GM21423 (cell line): ENCODE data around the gene LPIN1.

ENCODE experiments used
- ATAC-seq: cut with Tn5 transposase; IDR thresholded peaks from one replicate; pipeline ENCODE4 v1.9.1; 2021; ENCODE audit warnings: mild to moderate bottlenecking, moderate library complexity; ENCODE audit not compliant: unreplicated experiment

Gene LPIN1

DNA sequence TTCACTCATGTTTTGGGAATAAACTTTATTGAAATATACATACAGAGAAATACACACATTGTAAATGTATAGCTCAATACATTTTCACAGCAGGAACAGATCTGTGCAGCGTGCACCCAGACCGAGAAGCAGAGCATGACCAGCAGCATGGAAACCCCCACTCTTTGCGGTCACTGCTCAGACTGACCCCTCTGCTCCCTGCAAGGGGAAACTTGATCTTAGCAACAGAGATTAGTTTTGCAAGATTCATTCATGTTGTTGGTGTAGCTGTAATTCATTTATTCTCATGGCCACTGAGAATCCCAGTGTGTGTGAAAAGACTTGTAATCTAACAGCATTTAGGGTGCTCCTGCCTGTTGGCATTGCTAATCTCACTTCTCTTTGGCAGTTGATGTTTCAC lies 35.2 kb downstream of the LPIN1 start:
- ATAC-seq: no peak

DNA sequence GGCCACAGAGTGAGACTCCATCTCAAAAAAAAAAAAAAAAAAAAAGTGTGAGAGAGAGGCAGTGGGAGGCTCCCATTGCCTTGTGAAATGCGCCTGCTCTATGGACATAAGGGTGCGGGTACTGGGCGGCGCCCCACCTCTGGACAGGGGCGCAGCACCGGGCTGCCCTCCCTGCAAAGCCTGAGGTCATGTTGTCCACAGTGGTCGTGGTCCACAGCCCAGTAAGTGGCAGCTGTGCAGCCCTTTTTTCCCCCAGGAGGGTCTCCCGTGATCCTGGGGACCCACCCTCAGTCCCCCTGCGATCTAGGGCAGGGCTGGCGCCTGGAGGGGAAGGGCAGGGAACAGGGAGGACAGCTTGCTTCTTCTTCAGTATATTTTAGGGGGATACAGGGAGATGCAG lies 37.8 kb downstream of the LPIN1 start:
- no peak for ATAC-seq

DNA sequence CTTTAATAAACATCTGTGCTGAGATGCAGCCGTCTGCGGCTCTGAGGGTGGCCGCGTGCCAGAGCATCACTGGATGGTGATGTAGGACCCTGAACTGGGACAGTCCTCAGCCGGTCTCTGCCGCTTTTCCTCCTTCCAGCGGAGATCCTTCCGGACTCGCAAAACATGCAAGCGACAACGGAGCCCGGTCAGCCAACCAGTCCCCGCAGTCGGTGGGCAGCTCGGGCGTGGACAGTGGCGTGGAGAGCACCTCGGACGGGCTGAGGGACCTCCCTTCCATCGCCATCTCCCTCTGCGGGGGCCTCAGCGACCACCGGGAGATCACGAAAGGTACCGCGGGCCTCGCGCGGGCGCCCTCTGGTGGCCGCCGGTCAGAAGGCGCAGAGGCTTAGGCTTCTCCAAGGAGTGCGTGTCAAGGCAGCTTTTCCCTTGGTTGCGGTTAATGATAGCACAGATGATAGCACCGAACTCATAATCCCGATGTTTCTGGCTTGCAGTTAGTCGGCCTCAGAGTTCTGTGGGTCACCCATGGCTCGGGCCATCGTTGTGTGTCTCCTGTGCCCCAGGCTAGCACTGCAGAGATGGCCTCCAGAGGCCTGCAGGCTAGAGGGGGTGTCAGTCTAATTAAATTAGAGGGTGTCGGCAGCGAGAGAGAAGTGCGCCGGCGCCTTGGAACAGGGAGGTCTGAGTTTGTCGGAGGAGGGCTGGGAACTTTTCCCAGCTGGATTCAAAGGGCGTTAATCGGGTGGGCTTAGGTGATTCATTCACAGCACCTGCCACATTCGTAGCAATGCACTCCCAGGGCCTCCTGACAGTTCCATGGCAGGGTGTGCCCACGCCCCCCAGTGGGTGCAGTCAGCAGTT lies 38.5 kb downstream of the LPIN1 start:
- ATAC-seq: no peak

DNA sequence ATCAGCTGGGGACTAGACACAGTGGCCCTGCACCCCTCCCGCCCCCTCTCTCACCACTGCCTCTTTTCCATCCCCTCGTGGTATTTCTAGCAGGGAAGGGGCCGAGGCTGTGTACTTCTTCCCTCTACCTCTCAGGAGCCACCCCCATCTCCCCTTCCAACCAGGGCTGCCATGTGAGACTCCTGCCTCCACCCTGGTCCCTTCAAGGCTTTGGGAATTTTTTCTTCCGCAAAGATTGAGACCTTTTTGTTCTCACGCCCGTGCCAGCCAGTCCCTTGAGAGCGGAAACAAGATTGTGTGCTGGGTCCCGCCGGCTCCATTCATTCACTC lies 39.1 kb downstream of the LPIN1 start:
- ATAC-seq: no peak

DNA sequence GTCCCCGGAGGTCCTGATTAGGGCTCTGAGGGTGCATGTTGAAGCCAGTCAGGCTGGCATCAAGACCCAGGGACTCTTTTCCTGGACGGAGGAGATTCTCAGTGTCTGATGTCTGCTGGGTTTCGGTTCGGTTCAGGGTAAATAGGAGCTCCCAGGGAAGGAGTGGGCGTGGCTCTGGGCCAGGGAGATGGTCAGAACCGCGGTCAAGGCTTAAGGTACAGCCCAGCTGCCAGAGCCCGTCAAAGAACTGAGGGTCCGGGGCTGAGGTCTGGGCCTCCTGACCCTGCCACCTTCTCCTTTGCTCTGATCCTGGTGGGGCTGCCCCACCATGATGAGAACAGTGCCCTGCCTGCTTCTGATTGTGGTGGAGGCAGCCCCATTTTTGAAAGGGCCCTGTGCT lies 39.8 kb downstream of the LPIN1 start:
- ATAC-seq: no peak

DNA sequence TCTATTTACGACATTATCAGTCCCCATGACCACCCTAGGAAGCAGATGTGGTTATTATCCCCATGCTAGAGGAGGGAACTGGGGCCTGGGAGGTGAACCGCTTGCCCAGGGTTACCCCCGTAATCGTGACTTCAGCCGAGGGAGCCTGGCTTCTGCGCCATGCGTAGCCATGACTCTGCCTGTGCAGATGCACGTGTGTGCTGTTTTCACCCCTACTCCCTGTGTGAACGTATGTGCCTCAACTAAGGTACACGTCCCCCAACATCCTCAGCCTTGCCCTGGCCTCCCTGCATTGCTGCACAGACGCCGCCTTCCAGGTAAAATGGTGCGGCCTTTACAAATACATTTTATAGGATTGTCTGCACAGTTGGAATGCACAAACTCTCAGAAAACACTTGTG lies 40.2 kb downstream of the LPIN1 start:
- no peak for ATAC-seq

DNA sequence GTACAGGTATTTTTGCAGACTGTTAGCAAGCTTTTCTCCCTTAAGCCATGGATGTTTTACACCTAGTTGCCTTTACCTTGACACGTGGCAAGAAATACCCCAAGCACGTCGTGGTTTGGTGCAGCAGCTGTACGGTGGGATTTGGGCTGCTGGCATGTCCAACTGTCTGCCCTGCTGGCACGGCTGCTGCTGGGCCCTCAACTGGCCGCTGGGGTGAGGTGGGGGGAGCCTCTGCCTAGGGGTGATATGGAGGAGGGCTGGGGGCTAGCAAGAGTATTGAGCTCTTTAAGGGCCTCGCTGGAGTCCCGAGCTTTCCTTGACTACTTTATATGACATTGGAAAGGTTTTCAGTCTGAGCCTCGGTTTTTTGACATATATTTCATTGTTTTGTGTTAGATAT lies 41.6 kb downstream of the LPIN1 start:
- ATAC-seq: no peak

DNA sequence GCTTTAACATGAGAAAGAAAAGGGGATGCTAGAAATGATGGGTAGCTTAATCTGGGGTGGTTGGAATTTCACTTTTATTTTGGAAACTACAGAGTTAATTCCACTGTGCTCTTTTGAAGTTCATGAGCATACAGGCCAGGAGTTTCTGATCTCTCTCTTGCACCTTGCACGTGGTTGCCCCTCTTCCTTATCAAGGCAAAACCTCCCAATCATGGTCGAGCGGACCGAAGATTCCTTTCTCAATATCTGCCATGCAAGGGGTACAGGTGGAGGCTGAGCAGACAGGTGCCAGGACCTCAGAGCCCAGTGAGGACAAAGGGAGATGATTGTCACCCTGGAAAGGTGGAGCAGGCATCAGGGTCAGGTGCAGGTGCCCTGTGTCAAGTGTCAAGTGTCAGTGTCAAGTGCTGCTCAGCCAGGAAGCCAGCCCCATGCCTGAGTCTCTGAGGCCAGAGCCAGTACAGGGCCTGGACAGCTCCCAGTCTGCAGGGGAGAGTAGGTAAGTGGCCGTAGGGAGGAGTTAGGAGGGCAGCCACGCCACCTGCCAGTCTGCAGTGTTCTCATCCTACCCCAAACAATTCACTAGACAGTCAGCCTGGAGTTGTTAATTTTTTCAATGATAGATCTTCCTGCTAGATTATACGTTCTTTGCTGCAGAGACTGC lies 42.2 kb downstream of the LPIN1 start:
- no peak for ATAC-seq

DNA sequence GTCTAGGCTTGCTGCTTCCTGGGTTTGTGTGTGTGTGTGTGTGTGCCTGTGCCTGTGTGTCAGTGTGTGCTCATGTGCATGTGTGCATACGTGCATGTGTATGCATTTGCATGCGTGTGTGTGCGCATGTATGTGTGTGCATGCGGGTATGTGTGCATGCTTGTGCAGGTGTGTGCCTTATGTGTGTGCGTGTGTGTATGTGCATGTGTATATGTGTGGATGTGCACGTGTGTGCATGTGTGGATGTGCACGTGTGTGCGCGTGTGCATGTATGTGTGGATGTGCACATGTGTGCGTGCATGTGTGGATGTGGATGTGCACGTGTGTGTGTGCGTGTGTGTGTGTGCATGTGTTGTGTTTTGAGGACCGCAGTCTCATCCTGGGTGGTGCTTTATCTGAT lies 42.8 kb downstream of the LPIN1 start:
- ATAC-seq: no peak

DNA sequence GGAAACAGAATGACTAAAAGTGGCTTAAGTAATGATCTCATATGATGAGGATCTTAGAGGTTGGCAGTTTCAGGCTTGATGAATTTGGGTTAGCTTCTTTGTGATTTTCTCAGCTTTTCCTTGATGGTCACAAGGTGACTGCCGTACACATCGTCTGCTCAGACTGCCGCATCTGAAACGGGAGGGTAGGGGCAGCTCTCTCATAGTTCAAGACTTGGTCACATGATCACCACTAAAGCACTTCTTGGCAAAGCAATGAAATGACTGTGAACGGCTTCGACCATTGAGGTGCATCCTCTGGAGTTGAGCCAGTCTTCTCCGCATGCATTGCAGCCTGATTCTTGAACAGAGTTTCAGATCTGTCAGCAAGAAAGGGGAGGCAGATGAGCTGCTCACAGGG lies 43.8 kb downstream of the LPIN1 start:
- no peak for ATAC-seq

DNA sequence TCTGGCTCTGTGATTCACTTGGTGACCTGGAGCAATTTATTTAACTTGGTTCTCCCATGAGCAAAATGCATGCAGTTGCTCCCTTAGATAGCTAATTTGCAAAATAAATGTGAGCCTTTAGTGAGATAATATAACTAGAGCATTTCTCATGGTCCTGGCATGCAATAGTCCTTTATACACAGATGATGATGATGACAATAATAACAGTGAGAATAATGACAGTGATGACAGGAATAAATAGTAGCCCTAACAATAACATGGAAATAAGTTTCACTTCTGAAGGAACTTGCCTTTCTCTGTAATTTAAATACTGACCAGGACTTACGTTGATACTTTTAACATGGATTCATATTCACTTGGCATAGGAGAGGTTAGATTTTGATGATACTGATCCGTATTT lies 49.2 kb downstream of the LPIN1 start:
- no peak for ATAC-seq

DNA sequence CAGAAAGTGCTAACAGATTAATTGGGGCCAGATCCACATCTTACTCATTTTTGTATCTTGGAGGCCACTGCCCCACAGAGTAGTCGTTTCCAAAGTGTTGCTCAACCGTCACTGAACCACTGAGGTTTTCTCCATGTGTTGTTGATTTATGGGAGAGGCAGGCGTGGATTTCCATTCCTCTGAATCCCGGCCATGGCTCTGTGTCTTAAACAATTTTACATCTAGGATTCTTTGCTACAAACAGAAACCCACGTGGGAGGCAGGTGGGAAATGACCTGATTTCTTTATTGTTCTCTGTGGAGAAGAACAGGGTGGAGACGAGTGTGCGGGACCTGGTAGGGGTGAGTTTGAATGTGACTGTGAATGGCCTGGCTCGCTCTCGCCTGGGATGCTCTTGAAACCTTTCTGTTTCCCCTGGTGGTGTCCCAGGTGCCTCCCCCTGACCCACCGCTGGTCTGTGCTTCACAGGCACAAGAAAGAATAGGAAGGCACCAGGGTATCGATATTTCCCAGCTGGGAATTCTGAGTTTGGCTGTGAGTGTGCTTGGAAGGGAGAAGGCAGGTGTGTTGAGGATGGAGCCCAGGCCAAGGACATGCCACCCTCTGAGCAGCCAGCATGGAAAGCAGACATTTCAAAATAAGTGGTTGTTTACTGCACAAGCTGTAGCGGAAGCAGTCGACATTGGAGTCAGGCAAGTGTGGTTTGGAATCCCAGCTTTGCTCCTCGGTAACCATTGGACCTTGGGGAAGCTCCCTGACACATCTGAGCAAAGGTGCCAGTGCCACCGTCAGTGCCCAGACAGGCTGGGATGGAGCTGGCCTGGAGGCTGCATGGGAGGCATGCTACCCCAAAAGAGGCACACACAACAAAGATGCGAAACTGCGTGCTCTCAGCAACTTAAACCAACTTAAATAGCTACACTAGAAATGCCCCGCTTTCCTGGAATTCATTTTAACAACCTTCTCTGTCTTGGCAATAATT lies 50.0 kb downstream of the LPIN1 start:
- no peak for ATAC-seq

DNA sequence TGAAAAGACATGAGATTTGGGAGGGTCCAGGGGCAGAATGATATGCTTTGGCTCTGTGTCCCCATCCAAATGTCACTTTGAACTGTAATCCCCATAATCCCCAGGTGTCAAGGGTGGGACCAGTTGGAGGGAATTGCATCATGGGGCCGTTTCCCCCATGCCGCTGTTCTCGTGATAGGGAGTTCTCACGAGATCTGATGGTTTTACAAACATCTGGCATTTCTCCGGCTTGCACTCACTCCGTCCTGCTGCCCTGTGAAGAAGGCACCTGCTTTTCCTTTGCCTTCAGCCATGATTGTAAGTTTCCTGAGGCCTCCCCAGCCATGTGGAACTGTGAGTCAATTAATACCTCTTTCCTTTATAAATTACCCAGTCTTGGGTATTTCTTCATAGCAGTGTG lies 51.4 kb downstream of the LPIN1 start:
- ATAC-seq: no peak

DNA sequence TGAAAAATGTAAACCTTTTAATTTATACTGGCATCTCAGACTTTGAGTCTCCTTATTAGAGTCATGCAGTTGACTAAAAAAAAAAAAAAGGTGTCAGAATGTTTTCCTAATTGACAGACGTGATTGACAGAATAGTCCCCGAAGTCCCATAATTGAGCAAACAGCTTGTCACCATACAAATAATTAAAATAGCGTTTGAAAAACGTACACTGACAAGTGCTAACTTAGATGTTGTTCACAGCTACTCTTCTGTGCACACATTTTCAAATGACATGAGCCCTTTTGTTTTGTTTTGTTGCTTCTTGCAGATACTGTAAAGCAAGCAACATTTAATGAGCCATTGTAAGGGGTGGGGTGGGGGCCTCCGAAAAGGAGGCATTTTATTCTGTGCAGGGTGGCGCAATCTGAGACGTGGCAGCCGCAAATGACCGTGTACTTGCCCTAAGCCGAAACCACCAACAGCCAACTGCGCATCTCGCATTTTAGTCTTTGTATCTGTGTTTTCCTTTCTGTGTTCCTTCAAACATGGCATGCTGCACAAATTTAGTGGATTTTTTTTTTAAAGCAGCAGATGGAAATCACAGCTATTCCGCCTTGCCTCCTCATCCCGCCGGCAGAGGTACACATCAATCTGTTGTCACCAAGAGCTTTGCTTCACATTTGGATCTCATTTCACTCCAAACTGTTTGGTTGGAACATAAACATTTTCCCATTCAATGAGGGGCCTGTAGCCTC lies 52.4 kb downstream of the LPIN1 start:
- no peak for ATAC-seq

DNA sequence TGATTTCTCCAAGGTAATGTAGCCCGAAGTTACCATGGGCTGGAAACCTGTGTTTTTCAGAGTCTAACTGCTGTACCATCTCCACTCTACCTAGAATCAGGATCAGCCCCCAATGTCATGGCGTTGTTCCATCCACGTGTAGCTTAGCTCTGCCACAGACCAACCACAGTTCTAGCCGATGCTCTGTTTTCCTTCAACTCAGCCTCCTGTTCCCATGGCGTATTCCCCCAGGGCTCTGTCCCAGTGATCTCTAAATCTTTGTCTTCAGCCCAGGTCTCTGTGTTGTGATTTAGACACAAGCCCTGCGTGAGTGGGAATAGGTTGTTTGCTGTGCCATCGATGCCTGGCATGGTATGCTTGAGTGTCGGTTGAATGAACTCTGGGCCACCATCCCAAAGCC lies 53.4 kb downstream of the LPIN1 start:
- no peak for ATAC-seq

DNA sequence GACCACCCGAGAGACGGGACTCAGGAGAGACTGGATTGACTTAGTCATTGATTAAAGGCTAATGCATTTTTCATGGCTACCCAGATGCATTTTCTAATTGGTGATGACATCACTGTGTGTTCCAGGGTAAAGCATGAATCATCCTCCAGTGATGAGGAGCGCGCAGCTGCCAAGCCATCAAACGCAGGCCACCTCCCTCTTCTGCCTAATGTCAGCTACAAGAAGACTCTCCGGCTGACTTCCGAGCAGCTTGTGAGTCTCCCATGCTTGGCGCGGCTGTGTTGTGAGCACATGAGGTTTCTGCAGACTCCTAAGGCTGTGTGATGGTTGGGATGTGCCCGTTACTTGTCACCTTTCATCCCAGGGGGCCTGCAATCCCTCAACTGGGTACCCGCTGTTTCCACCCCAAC lies 56.4 kb downstream of the LPIN1 start:
- ATAC-seq: no peak

DNA sequence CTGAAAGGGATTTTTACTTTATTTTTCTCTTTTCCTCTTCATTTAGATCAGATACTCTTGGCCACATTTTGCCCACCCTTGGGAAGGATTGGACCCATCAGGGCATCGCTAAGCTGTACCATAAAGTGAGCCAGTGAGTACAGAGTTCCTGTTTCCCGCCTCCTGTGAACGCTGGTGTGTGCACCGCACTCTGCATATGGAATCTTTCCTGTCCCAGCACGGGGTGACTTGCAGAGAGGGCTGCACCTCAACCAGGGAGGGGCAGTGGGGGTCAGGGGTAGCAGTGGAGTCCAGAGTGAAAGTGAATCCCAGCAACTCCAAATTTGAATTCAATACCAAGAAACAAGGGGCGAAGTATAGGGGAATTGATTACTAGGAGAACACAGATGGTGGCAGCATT lies 58.6 kb downstream of the LPIN1 start:
- ATAC-seq: no peak

DNA sequence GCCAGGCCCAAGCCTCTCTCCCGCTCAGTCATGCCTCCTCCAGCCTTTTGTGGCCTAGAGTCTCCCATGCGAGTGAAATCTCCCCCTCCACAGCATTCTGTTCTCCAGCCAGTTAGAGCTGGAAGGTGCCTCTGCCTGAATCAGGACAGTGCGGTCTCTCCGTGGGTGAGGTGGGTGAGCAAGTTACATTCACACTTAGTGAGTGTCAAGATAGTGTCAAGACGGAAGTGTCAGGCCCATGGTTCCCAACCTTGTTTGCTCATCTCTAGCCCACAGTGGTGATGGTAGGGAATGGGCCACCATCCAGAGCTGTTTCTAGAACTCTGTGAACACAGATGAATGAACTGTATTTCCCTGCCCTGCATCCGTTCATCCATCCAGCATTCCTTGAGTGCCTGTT lies 59.5 kb downstream of the LPIN1 start:
- no peak for ATAC-seq

DNA sequence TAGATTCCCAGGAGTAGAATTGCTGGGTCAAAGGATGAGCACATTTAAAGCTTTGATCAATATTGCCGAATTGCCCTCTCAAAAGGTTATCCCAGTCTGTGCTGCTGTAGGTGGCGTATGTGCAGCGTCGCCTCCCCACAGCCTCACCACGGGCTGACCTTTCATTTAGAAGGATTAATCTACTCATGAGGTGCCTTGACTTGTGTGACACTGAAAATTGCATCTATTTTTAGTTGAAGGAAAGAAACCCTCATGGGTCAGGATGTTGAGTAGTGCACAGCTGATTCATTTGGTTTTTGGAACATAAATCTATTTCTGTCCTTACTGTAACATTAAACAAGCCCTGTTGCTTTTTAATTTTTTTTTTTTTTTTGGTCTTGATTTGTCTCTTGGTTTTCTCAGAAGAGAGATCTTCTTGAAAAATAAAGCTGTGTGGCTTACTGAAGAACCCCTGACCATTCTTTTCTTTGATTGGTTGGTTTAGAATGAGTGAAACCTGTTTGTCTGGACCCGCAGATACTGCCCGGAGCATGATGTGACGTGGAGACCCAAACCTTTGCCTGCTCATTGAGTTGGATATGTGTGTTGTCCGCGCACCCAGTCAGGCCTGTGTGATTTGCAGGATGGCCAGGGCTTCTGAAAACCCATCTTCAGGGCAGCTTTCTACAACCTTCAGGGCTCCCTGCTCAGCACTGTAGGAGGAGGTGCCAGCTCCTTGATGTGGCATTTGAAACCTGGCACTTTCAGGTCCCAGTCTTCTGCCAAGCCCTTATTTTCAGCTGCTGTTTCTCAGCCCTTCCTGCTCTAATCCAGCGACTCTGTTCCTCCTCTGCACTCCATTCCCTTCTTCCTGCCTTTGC lies 61.0 kb downstream of the LPIN1 start:
- ATAC-seq: no peak

DNA sequence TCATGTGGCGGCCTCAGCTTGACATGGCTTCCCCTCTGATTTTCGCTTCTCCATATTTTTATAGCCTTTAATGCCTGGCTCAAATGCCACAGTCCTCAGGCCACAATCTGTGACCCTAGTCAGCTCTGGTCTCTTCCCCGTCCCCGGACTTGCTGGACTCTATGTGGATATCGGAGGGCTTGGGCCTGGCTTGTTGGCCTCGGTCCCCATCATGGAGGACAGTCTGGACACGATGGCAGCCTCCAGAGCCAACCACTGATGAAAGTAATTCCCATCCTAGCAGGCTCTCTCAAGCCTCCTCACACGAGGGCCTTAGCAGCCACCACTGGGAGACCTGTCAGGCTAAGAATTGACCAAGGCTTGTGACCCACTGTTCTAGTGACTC lies 61.6 kb downstream of the LPIN1 start:
- no peak for ATAC-seq
